Measurements from ENCODE around the gene ALG11. TPM values are rescaled to one million over a fixed set of nuclear protein-coding genes. Genes with fewer than 3 reads are reported as not detected.
"Not testable (repeated sequence)": the region's sequence is repeated elsewhere in the genome, so short reads cannot be mapped to it uniquely, and the experiment has no call there.

Gene ALG11
- polyA plus RNA-seq, 3 donors: 25.6 to 36.8 (median 28.1) TPM

DNA sequence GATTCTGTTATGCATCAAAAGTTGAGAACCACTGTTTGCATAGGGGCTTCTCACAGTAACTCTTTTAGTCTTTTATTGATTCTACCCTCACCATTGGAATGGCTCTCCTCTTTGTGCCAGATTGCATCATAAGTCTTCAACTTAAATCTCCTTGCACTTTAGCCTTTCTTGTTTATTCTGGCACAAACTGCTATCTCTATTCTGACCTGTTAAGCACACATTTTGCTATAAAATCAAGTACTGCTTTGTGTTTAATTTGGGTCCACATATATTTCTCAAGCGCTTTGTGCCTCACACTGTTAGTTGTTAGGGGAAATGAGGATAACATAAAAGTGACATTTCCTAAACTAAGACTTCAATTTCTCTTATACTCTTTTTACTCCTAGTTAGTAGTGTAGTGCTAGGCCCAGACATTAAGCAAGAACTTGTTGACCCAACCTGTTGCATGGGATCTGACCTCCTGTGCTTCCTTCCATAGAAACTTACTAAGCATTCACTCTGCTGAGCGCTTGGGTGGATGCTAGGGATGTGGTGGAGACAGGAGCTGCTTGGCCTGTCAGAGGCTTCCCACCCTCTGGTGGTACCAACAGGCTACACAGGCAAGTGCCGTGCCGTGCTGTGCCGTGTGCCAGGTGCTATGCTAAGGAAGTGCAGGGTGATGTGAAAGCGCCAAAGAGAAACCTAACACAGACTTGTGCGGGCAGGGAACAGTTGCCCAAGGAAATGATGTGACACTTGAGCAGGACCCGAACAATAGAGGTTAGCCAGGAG, 13.5 kb downstream of the ALG11 start:
- no peak for DNase-seq

- no peak for DNase-seq
Observed at GRCh38 chr13:52026246-52026626, 14.0 kb downstream of the ALG11 start.

- DNase-seq: no peak
Observed at GRCh38 chr13:52027832-52028231, 15.6 kb downstream of the ALG11 start.

DNA sequence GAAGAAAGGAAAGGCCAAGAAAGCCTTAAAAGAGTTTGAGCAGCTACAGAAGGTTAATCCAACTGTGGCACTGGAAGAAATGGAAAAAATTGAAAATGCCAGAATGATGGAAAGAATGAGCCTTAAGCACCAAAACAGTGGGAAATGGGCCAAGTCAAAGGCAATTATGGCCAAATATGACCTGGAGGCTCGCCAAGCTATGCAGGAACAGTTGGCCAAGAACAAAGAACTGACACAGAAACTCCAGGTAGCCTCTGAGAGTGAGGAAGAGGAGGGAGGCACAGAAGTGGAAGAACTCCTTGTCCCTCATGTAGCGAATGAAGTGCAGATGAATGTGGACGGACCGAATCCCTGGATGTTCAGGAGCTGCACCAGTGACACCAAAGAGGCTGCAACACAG, 17.4 kb downstream of the ALG11 start:
- DNase-seq: no peak

DNA sequence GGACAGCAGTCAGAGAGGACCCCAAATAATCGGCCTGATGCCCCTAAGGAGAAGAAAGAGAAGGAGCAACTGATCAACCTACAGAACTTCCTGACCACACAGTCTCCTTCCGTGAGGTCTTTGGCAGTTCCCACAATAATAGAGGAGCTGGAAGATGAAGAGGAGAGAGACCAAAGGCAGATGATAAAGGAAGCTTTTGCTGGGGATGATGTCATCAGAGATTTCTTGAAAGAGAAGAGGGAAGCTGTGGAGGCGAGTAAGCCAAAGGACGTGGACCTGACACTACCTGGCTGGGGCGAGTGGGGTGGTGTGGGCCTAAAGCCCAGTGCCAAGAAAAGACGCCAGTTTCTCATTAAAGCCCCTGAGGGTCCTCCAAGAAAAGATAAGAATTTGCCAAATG, 18.2 kb downstream of the ALG11 start:
- DNase-seq: not testable (repeated sequence)

DNA sequence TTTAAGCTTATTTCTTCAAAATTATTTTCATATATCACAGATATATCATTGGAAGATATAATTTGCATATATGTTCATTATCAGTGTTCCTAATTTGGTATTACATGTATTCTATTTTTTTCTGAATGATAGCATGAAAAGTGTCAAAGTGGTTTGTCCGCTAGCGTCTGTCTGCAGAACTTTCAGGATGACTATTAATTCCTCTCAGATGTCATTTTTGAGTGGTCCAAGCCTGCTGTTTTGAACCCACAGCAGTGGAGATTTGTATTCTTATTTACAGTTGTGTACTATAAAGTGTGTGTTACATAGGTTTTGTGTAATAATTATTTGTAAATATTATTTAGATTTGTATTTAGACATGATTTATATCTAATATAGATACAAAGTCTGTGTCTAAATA, 20.8 kb downstream of the ALG11 start:
- DNase-seq: no peak

DNA sequence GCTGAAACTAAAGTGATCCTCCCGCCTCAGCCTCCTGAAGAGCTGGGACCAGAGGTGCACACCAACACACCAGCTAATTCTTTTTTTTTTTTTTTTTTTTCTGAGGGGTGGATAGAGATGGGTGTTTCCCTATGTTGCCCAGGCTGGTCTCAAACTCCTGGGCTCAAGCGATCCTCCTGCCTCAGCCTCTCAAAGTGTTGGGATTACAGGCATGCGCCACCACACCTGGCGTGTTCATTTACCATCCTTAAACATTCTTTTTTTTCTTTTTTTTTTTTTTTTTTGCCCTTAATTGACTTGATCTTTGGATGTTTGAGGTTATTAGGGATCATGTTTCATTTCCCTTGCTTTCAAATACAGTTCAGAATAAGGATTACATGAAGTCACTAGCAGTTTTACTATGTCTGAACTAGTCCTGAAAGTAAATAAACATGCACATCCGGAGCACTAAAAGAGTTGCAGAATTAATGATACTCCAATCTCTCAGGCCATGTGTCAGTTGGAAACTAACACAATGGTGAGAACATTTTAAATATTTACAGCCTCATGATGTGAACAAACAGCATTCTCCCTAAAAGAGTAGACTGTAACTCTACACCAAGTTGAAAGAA, 22.5 kb downstream of the ALG11 start:
- peak; percentile 5 for DNase-seq

DNA sequence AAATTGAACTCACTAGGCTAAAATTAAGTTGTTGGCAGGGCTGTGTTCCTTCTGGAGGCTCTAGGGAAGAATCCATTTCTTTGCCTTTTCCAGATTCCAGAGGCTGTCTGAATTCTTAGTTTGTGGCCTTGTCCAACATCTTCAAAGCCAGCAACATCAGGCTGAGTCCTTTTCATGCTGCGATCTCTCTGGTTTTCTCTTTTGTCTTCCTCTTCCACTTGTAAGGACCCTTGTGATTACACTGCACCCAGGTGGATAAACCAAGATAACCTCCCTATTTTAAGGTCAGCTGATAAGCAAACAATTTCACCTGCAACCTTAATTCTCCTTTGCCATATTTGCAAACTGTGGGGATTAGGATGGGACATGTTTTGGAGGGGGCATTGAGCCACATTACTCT, 23.8 kb downstream of the ALG11 start:
- no peak for DNase-seq

DNA sequence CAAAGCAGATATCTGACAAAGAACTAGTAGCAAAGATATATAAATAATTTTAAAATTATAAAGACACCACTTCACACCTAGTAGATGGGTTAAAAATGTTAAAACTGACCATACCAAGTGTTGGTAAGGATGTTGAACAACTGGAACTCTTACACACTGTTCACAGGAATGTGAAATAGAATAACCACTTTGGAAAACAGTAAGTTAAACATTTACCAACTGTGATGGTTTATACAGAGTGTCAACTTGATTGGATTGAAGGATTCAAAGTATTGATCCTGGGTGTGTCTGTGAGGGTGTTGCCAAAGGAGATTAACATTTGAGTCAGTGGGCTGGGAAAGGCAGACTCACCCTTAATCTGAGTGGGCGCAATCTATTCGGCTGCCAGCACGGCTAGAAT, 31.5 kb downstream of the ALG11 start:
- no peak for DNase-seq

DNA sequence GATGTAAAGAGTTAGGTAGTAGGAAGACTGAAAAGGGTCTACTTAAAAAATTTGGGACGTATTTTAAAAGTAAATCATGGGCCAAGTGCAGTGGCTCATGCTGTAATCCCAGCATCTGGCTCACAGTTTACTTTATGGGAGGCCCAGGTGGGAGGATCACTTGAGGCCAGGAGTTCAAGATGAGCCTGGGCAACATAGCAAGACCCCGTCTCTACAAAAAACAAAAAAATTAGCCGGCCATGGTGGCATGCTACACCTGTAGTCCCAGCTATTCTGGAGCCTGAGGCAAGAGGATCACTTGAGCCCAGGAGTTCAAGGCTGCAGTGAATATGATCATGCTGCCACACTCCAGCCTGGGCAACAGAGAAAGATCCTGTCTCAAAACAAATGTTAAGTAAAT, 35.3 kb downstream of the ALG11 start:
- no peak for DNase-seq

DNA sequence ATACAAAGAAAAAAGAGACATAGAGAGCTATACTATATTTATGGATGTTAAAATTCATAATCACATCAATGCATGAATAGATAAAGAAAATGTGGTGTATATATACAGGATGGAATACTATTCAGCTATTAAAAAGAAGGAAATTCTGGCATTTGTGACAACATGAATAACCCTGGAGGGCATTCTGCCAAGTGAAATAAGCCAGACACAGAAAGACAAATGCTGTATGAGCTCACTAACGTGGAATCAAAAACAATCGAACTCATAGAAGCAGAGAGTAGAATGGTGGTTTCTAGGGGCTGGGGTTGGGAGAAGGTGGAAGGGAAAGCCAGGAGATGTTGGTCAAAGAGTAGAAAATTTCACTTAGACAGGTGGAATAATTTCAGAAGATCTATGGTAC, 36.3 kb downstream of the ALG11 start:
- DNase-seq: no peak

DNA sequence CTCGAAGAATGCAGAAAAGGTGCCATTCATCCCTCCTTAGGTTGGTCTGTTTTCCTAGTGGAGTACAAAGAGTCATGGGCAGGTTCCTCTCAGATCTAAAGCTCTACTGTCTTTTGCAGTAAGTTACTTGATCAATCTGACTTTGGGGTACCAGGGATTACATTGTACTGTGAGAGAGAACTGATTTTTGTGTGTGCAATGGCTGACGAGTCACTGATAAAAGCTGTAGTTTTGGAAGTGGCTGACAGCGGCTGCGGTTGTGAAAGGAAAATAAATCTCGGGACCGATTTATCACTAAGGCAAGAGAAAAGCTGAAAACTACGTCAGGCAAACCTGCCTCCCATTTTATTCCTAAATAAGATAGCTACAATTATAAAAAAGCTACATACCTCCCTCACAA, 39.2 kb downstream of the ALG11 start:
- DNase-seq: no peak

DNA sequence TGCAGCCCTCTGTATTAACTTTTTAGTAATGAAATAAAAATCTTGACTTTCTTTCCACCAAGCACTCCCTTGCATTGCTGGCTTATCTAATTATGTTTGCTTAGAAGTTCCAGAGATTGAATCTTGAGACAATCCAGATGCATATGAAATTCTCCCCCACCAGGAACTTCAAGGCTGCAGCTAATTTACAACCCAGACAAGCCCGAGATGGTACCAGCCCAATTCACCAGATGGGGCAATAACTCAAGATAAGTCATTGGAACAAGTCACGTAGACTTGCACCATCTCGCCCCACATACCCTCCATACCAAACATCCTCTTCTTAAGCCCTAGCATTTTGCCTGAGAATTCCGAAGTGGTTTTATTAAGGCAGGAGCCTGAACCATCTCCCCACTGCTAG, 41.3 kb downstream of the ALG11 start:
- DNase-seq: no peak

- not testable (repeated sequence) for DNase-seq
Observed at GRCh38 chr13:52061064-52061463, 48.9 kb downstream of the ALG11 start.

DNA sequence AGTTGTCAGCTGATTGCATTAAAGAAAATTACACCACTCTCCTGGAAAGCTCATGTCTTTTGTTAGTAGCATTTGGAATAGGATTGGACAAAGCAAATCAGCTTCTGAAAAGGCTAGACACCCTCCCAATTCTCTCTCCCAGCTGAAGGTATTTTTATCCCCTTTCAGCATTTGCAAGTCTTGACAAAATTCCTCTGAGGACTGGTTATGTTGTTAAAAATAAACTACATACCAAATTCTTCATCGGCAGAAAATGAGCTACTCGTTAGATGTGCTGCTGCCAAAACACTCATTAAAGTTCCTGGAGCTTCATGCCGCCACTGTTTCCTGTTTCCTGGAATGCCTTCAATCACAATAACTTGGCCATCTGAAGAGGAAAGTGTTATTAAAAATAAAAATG, 49.4 kb downstream of the ALG11 start:
- DNase-seq: no peak

DNA sequence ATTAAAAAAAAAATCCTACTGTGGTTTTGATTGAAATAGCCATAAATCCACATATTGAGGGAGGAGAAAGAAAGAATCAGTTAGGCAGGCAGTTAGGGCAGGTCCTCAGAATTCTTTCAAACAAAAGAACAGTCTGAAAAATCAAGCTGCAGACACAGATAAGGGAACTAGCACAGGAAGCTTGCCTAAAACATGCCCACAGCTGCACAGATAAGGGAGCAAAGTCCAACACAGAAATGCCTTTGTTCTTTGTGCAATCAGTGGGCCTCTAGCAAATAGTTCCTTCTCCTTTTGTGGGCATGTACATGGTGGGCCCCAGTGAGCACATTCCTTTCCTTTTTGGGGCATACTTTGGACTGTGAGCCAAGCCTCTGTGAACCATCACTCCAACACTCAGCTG, 55.0 kb downstream of the ALG11 start:
- no peak for DNase-seq

DNA sequence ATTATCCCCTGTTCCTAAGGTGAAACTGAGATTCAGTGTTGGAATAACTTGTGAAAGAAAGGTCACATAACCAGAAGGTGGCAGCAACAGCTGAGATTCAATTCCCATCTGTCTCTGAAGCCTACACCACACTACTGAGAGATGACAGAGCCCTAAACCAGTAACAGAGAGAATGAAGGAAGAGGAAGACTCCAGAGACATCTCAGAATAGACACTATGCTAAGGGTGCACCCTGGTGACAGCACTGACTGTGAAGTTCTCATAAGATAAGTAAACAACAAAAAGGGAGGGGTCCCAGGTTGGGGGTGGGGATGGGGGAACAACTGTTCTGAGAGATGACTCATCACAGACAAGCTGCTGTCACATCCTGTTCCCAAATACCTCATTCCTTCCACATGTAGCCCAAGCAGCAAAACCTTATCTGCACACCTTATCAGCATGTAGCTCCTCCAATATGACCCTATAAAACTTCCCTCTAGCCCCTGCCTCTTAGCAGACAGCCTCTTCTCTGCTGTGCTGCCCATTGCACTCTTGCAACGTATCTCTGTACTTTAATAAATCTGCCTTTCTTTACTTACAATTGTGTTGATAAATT, 58.8 kb downstream of the ALG11 start:
- DNase-seq: no peak

Other genes with a start within 250 kb of the ALG11 start
- 10 to 100 TPM; 19.7 to 26.1 (median 20.9) TPM for gene DHRS12, start 208.2 kb upstream of the ALG11 start, polyA plus RNA-seq (ENCODE audit: insufficient read length in 3 of 3)
- gene TMEM272, start 167.2 kb upstream of the ALG11 start, polyA plus RNA-seq (ENCODE audit: insufficient read length in 3 of 3): under 1 TPM; 0.26 to 0.70 (median 0.65) TPM
- under 1 TPM in 1 of 3 donors, not detected in 2; 0.14 TPM for gene CCDC70, start 150.4 kb upstream of the ALG11 start, polyA plus RNA-seq (ENCODE audit: insufficient read length in 3 of 3)
- 10 to 100 TPM; 18.2 to 28.1 (median 24.7) TPM for gene ATP7B, start 948 bp upstream of the ALG11 start, polyA plus RNA-seq (ENCODE audit: insufficient read length in 3 of 3)
- 10 to 100 TPM; 29.2 to 34.9 (median 30.5) TPM for gene UTP14C, start 12.3 kb downstream of the ALG11 start, polyA plus RNA-seq (ENCODE audit: insufficient read length in 3 of 3)
- gene NEK5, start 116.7 kb downstream of the ALG11 start, polyA plus RNA-seq (ENCODE audit: insufficient read length in 3 of 3): 1 to 10 TPM; 2.5 to 8.5 (median 5.5) TPM
- 10 to 100 TPM; 28.1 to 40.0 (median 38.5) TPM for gene NEK3, start 147.2 kb downstream of the ALG11 start, polyA plus RNA-seq (ENCODE audit: insufficient read length in 3 of 3)

All from renal pelvis (tissue), 4 donors.